CD4-positive, alpha-beta memory T cell (primary cell): ENCODE results near the gene ZNF483. TPM values are rescaled to one million over a fixed set of nuclear protein-coding genes. Genes with fewer than 3 reads are reported as not detected.

Source experiments
- polyA plus RNA-seq, 2 donors: library from polyadenylated mRNA; unstranded; fragments of 300-500 nt; fragmentation: Illumina TruSeq; gene quantifications; one replicate each; pipeline ENCODE4 v1.2.3, GENCODE V29; 2021
- total RNA-seq, 2 experiments: library from RNA; stranded (reverse); gene quantifications; one replicate each; pipeline ENCODE4 v1.2.3, GENCODE V29; 2021

ZNF483 gene
- total and polyA plus RNA-seq, 4 experiments from 2014 or later, result 4.9 to 22.9 (median 12.8) TPM

Other genes starting within 250 kb of the ZNF483 start
- gene OR2K2, start 195.0 kb upstream of the ZNF483 start, total RNA-seq, result not detected
- gene OR2K2, start 195.0 kb upstream of the ZNF483 start, polyA plus RNA-seq, result not detected
- gene ECPAS, start 40.8 kb upstream of the ZNF483 start, total RNA-seq, result 10 to 100 TPM; 77.6 to 80.3 TPM
- 10 to 100 TPM in 1 of 2 donors, 1 to 10 TPM in 1; 9.6 to 19.7 TPM for gene ECPAS, start 40.8 kb upstream of the ZNF483 start, polyA plus RNA-seq
- gene PTGR1, start 74.5 kb downstream of the ZNF483 start, total RNA-seq, result under 1 TPM; 0.36 to 0.55 TPM
- gene PTGR1, start 74.5 kb downstream of the ZNF483 start, polyA plus RNA-seq, result under 1 TPM in 1 of 2 donors, not detected in 1; 0.47 TPM
- 1 to 10 TPM; 5.1 to 5.6 TPM for gene DNAJC25, start 106.2 kb downstream of the ZNF483 start, total RNA-seq
- 1 to 10 TPM; 1.9 to 2.6 TPM for gene DNAJC25, start 106.2 kb downstream of the ZNF483 start, polyA plus RNA-seq
- 10 to 100 TPM in 1 of 2 experiments, 1 to 10 TPM in 1; 9.8 to 12.4 TPM for gene GNG10, start 136.4 kb downstream of the ZNF483 start, total RNA-seq
- 10 to 100 TPM; 28.0 to 37.5 TPM for gene GNG10, start 136.4 kb downstream of the ZNF483 start, polyA plus RNA-seq